Loucy (cell line): Measurements from ENCODE around the gene STK32C.

ENCODE experiments used
- EZH2phosphoT487 ChIP-seq: fragments of 200-600 bp; IDR thresholded peaks from 2 replicates; pipeline ENCODE4 v1.6.1; 2018; ENCODE audit warnings: antibody characterized with exemption, mild to moderate bottlenecking, moderate library complexity, borderline replicate concordance
- TF ChIP-seq, protein P1 (sequence below): fragments of 200-600 bp; sonication (generic); conservative IDR thresholded peaks from 2 replicates; pipeline ENCODE4 v1.5.1; 2014; ENCODE audit warnings: mild to moderate bottlenecking, antibody characterized with exemption, low read length

DNA sequence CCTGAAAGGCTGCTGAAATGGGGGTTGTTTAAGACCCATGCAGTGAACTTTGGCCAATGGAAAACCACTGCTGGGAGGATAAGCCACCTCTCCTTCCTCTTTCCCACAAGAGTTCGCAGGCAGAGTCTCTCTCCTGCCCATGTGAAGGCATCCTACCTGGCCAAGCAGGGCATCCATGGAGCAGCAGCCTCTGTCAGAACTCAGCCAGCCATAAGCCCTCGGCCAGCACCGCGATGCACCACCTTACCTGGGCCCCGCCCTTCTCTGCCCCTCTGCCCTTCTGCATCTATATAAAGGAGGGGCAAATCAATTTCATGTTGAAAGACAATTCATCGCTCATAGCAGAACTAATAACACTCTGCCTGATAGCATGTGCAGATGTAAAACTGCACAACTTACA is 6.1 kb upstream of the STK32C start:
- TF ChIP-seq, protein P1, sequence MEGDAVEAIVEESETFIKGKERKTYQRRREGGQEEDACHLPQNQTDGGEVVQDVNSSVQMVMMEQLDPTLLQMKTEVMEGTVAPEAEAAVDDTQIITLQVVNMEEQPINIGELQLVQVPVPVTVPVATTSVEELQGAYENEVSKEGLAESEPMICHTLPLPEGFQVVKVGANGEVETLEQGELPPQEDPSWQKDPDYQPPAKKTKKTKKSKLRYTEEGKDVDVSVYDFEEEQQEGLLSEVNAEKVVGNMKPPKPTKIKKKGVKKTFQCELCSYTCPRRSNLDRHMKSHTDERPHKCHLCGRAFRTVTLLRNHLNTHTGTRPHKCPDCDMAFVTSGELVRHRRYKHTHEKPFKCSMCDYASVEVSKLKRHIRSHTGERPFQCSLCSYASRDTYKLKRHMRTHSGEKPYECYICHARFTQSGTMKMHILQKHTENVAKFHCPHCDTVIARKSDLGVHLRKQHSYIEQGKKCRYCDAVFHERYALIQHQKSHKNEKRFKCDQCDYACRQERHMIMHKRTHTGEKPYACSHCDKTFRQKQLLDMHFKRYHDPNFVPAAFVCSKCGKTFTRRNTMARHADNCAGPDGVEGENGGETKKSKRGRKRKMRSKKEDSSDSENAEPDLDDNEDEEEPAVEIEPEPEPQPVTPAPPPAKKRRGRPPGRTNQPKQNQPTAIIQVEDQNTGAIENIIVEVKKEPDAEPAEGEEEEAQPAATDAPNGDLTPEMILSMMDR: no peak
- TF ChIP-seq EZH2phosphoT487: no peak
